ENCODE results near the gene INPP4A.

Gene INPP4A

GRCh38 chr2:98607741-98608115, 163.1 kb downstream of the INPP4A start:
- TF ChIP-seq ZNF70 (CRISPR knock-in tag; IDR thresholded peaks at IDR 0.05) (no peak), ZNF565 (CRISPR knock-in tag; conservative IDR thresholded peaks at IDR 0.05; ENCODE audit: low read depth) (no peak), PATZ1 (CRISPR knock-in tag; IDR thresholded peaks at IDR 0.05; ENCODE audit: borderline replicate concordance) (no peak), PPARA (CRISPR knock-in tag; IDR thresholded peaks at IDR 0.05; ENCODE audit: borderline replicate concordance) (no peak), ESRRG (CRISPR knock-in tag; IDR thresholded peaks at IDR 0.05) (no peak), BACH2 (CRISPR knock-in tag; IDR thresholded peaks at IDR 0.05; ENCODE audit: borderline replicate concordance) (no peak), TCF4 (CRISPR knock-in tag; IDR thresholded peaks at IDR 0.05; ENCODE audit: borderline replicate concordance) (no peak), SNAI2 (CRISPR knock-in tag; IDR thresholded peaks at IDR 0.05) (no peak), GLIS3 (CRISPR knock-in tag; IDR thresholded peaks at IDR 0.05) (no peak), CREB5 (CRISPR knock-in tag; IDR thresholded peaks at IDR 0.05; ENCODE audit: low read depth) (no peak), CSRNP3 (CRISPR knock-in tag; IDR thresholded peaks at IDR 0.05) (no peak), ARNTL (CRISPR knock-in tag; IDR thresholded peaks at IDR 0.05; ENCODE audit: borderline replicate concordance, low read depth) (no peak), ZC3H10 (CRISPR knock-in tag; IDR thresholded peaks at IDR 0.05) (no peak), POU6F1 (CRISPR knock-in tag; IDR thresholded peaks at IDR 0.05; ENCODE audit: borderline replicate concordance, low read depth) (no peak), ZFP3 (CRISPR knock-in tag; IDR thresholded peaks at IDR 0.05) (no peak), CSDC2 (CRISPR knock-in tag; IDR thresholded peaks at IDR 0.05) (no peak)
- peak; percentile 15 for ATAC-seq

- ATAC-seq: peak; percentile 91
Observed at GRCh38 chr2:98608116-98608961, 163.7 kb downstream of the INPP4A start, which contains the start of the genes COA5 and UNC50. COA5 (minus strand) TSS chr2:98608512; CDS start chr2:98608405, 107 bp downstream. UNC50 (plus strand) TSS chr2:98608589; CDS start chr2:98609760, 1,171 bp downstream.

GRCh38 chr2:98608962-98609604, 164.4 kb downstream of the INPP4A start:
- ATAC-seq: peak; percentile 49
- TF ChIP-seq ARNTL (CRISPR knock-in tag; IDR thresholded peaks at IDR 0.05; ENCODE audit: borderline replicate concordance, low read depth): no peak
- no peak for TF ChIP-seq SNAI2 (CRISPR knock-in tag; IDR thresholded peaks at IDR 0.05)
- no peak for TF ChIP-seq ZNF8 (CRISPR knock-in tag; IDR thresholded peaks at IDR 0.05)
- TF ChIP-seq RARB (CRISPR knock-in tag; IDR thresholded peaks at IDR 0.05): no peak
- TF ChIP-seq PATZ1 (CRISPR knock-in tag; IDR thresholded peaks at IDR 0.05; ENCODE audit: borderline replicate concordance): no peak
- no peak for TF ChIP-seq ESRRG (CRISPR knock-in tag; IDR thresholded peaks at IDR 0.05)
- no peak for TF ChIP-seq ZC3H10 (CRISPR knock-in tag; IDR thresholded peaks at IDR 0.05)
- no peak for TF ChIP-seq BACH2 (CRISPR knock-in tag; IDR thresholded peaks at IDR 0.05; ENCODE audit: borderline replicate concordance)
- no peak for TF ChIP-seq ZNF70 (CRISPR knock-in tag; IDR thresholded peaks at IDR 0.05)
- no peak for TF ChIP-seq GLIS3 (CRISPR knock-in tag; IDR thresholded peaks at IDR 0.05)
- TF ChIP-seq ISL1 (CRISPR knock-in tag; IDR thresholded peaks at IDR 0.05): no peak
- no peak for TF ChIP-seq TSHZ2 (CRISPR knock-in tag; IDR thresholded peaks at IDR 0.05)
- TF ChIP-seq ZNF565 (CRISPR knock-in tag; conservative IDR thresholded peaks at IDR 0.05; ENCODE audit: low read depth): no peak
- no peak for TF ChIP-seq CSDC2 (CRISPR knock-in tag; IDR thresholded peaks at IDR 0.05)

More at GRCh38 chr2:98608116-98608961, 163.7 kb downstream of the INPP4A start, which contains the start of the genes COA5 and UNC50:
- TF ChIP-seq ZFP3 (CRISPR knock-in tag; IDR thresholded peaks at IDR 0.05) (0 out of 2 replicates have a peak, but pooled peaks have one; percentile 66), ZC3H10 (CRISPR knock-in tag; IDR thresholded peaks at IDR 0.05) (no peak)

Measured in SK-N-SH treated with all-trans-retinoic acid at 6 μM for 48 hours (cell line).